ENCODE results near the gene DPYD.

GRCh38 chr1:97685360-97685759 lies 235.5 kb downstream of the DPYD start:
- TF ChIP-seq CTCF (IDR thresholded peaks at IDR 0.05) (no peak), POLR2A (IDR thresholded peaks at IDR 0.05) (no peak)

All from uterus (tissue), 2 donors.